GM23338 (cell line): ENCODE results near the gene PCBP2. TPM values are rescaled to one million over a fixed set of nuclear protein-coding genes. Genes with fewer than 3 reads are reported as not detected.

ENCODE experiments used
- ATAC-seq: fragments of 200-7000 bp; cut with Tn5 transposase; 3 replicates; pipeline ENCODE4 v1.9.1; 2020
- DNase-seq: peaks from one replicate; pipeline ENCODE4 v3.0.0-alpha.2; 2015; ENCODE audit warnings: low spot score
- H2AFZ ChIP-seq: fragments of 200-600 bp; sonication (generic); 2 replicates; pipeline ENCODE4 v1.8.0; 2016; ENCODE audit warnings: antibody characterized with exemption, mild to moderate bottlenecking, moderate library complexity
- H3F3A ChIP-seq: fragments of 200-600 bp; sonication (generic); replicated peaks from 2 replicates; pipeline ENCODE4 v1.8.0; 2017; ENCODE audit warnings: antibody characterized with exemption, mixed run types, low read depth
- H3K27ac ChIP-seq: fragments of 200-600 bp; sonication (generic); 2 replicates; pipeline ENCODE4 v1.6.1; 2016; ENCODE audit warnings: low read depth
- H3K27me3 ChIP-seq: fragments of 200-600 bp; sonication (generic); 2 replicates; pipeline ENCODE4 v1.8.0; 2016; ENCODE audit warnings: mild to moderate bottlenecking, mixed run types, moderate library complexity; ENCODE audit not compliant: insufficient read depth
- H3K36me3 ChIP-seq: fragments of 200-600 bp; sonication (generic); 2 replicates; pipeline ENCODE4 v1.8.0; 2016; ENCODE audit warnings: mild to moderate bottlenecking; ENCODE audit not compliant: insufficient read depth
- H3K4me1 ChIP-seq: fragments of 200-600 bp; sonication (generic); 2 replicates; pipeline ENCODE4 v1.8.0; 2016; ENCODE audit warnings: mild to moderate bottlenecking, moderate library complexity; ENCODE audit not compliant: insufficient read depth
- H3K4me2 ChIP-seq: fragments of 200-600 bp; sonication (generic); 2 replicates; pipeline ENCODE4 v1.7.1; 2017; ENCODE audit warnings: mixed run types
- H3K4me3 ChIP-seq: fragments of 200-600 bp; sonication (generic); 2 replicates; pipeline ENCODE4 v1.6.1; 2016; ENCODE audit warnings: mixed run types
- H3K79me2 ChIP-seq: fragments of 200-600 bp; sonication (generic); replicated peaks from 2 replicates; pipeline ENCODE4 v1.8.0; 2017; ENCODE audit warnings: mild to moderate bottlenecking; ENCODE audit not compliant: insufficient read depth
- H3K9me2 ChIP-seq: fragments of 200-600 bp; sonication (generic); 2 replicates; pipeline ENCODE4 v1.8.0; 2017; ENCODE audit not compliant: insufficient read depth
- H4K20me1 ChIP-seq: fragments of 200-600 bp; sonication (generic); replicated peaks from 2 replicates; pipeline ENCODE4 v1.8.0; 2017; ENCODE audit warnings: mild to moderate bottlenecking; ENCODE audit not compliant: insufficient read depth
- H3K27ac Mint-ChIP-seq: 2 replicates; pipeline ENCODE4 v1.8.0; 2020; ENCODE audit warnings: inconsistent platforms, mild to moderate bottlenecking, moderate library complexity, mixed read lengths
- H3K27me3 Mint-ChIP-seq: 3 replicates; pipeline ENCODE4 v1.8.0; 2022; ENCODE audit warnings: low read depth, mild to moderate bottlenecking, moderate library complexity, mixed read lengths, inconsistent platforms; ENCODE audit not compliant: insufficient read depth, poor library complexity
- H3K36me3 Mint-ChIP-seq: 3 replicates; pipeline ENCODE4 v1.8.0; 2021; ENCODE audit warnings: low read depth, mild to moderate bottlenecking, inconsistent platforms, moderate library complexity, mixed read lengths
- H3K4me1 Mint-ChIP-seq: 3 replicates; pipeline ENCODE4 v1.8.0; 2020; ENCODE audit warnings: mild to moderate bottlenecking, inconsistent platforms, mixed read lengths
- H3K4me3 Mint-ChIP-seq: 3 replicates; pipeline ENCODE4 v1.8.0; 2021; ENCODE audit warnings: moderate library complexity, mild to moderate bottlenecking, inconsistent platforms, mixed read lengths
- H3K9me3 Mint-ChIP-seq: 3 replicates; pipeline ENCODE4 v1.8.0; 2020; ENCODE audit warnings: moderate library complexity, mild to moderate bottlenecking, inconsistent platforms, mixed read lengths
- CREB1 ChIP-seq: fragments of 250-450 bp; sonication (Bioruptor Pico); IDR thresholded peaks from 2 replicates; pipeline ENCODE4 v1.5.0; 2020; ENCODE audit warnings: low read depth, mild to moderate bottlenecking, moderate library complexity
- EZH2 ChIP-seq: fragments of 200-600 bp; sonication (generic); IDR thresholded peaks from one replicate; pipeline ENCODE4 v1.8.0; 2017; ENCODE audit warnings: antibody characterized with exemption, mild to moderate bottlenecking, low read depth; ENCODE audit not compliant: unreplicated experiment
- EZH2phosphoT487 ChIP-seq: fragments of 200-600 bp; sonication (generic); IDR thresholded peaks from one replicate; pipeline ENCODE4 v1.8.1; 2018; ENCODE audit warnings: antibody characterized with exemption; ENCODE audit not compliant: unreplicated experiment
- JUNB ChIP-seq: IDR thresholded peaks from one replicate; pipeline ENCODE4 v1.6.1; 2016; ENCODE audit warnings: antibody characterized with exemption; ENCODE audit not compliant: unreplicated experiment
- NANOG ChIP-seq: IDR thresholded peaks from 2 replicates; pipeline ENCODE4 v1.6.1; 2016; ENCODE audit warnings: antibody characterized with exemption, borderline replicate concordance
- POLR2AphosphoS5 ChIP-seq: IDR thresholded peaks from 2 replicates; pipeline ENCODE4 v1.6.1; 2016; ENCODE audit warnings: antibody characterized with exemption, low read depth
- REST ChIP-seq: IDR thresholded peaks from one replicate; pipeline ENCODE4 v1.6.1; 2018; ENCODE audit warnings: antibody characterized with exemption; ENCODE audit not compliant: unreplicated experiment
- STAT1 ChIP-seq: IDR thresholded peaks from one replicate; pipeline ENCODE4 v1.6.1; 2016; ENCODE audit warnings: antibody characterized with exemption; ENCODE audit not compliant: unreplicated experiment
- ZNF114 ChIP-seq: fragments of 250-450 bp; sonication (Bioruptor Pico); IDR thresholded peaks from 2 replicates; pipeline ENCODE4 v1.5.0; 2020; ENCODE audit warnings: mild to moderate bottlenecking, moderate library complexity
- ZNF331 ChIP-seq: fragments of 250-450 bp; sonication (Bioruptor Pico); IDR thresholded peaks from 2 replicates; pipeline ENCODE4 v1.5.0; 2020; ENCODE audit warnings: low read depth, mild to moderate bottlenecking, moderate library complexity
- ZNF462 ChIP-seq: fragments of 250-450 bp; sonication (Bioruptor Pico); IDR thresholded peaks from 2 replicates; pipeline ENCODE4 v1.5.0; 2020; ENCODE audit warnings: mild to moderate bottlenecking, moderate library complexity
- polyA plus RNA-seq: library from polyadenylated mRNA; unstranded; fragments of >200 nt; fragmentation: Nextera tagmentation; extraction: Ambion mirVana; gene quantifications from 2 replicates; pipeline ENCODE4 v1.2.1, GENCODE V29; 2016
- total RNA-seq: library from RNA; depleted of rRNA; stranded (reverse); fragments of >200 nt; shearing (Covaris generic); gene quantifications from 2 replicates; pipeline ENCODE4 v1.2.3, GENCODE V29; 2014
- TF ChIP-seq, protein P1 (sequence below), 2 experiments: fragments of 200-600 bp in 1 of 2; sonication (generic) in 1 of 2; conservative IDR thresholded peaks; 2 replicates each; pipeline versions ENCODE4 v1.5.1 to v1.6.1; 2016 to 2017; ENCODE audit warnings: antibody characterized with exemption in 2 of 2, low read depth in 2 of 2, mild to moderate bottlenecking in 2 of 2, moderate library complexity in 1 of 2
- TF ChIP-seq, protein P2 (sequence below): IDR thresholded peaks from 2 replicates; pipeline ENCODE4 v1.6.1; 2016; ENCODE audit warnings: antibody characterized with exemption

Gene PCBP2
- total and polyA plus RNA-seq, 2 experiments from 2014 or later: 397 to 676 TPM

DNA sequence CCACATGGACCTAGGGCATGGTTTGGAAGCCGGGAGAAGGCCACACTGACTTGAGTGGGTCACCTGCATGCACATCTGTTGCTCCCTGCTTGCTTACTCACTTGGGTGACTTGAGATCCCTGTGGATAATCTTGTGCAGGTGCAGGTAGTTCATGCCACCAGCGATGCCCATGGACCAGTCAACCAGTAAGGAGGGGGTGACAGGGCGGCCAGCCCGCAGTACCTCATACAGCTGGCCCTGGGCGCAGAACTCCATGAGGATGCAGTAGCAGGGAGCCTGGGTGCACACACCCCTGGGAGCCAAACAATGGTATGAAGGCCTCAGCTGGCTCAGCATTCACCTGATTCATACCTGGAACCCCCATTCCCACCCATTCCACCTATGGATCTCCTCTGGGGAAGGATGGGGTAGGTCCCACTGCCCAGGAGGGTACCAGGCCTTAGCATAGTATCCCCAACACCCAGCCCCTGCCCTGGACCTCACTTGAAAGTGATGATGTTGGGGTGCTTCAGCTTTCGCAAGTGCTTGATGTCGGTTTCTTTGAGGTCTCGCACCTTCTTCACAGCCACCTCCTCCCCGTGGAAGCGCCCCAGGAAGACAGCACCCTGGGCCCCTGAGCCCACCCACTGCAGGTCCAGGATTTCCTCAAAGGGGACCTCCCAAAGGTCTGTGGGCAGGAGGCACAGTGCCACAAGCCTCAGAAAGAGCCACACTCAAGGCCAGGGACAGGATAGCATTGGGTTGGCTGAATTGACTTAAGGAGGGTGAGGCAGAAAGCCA, 34.2 kb downstream of the PCBP2 start:
- Mint-ChIP-seq H3K36me3 (peaks cover 53% of the 10 kb centered on the region), H3K4me3 (no peak overlapping the region), H3K4me1 (peaks cover 12% of the 10 kb centered on the region), H3K27me3 (peaks cover 34% of the 10 kb centered on the region), H3K9me3 (no peaks in the 10 kb centered on the region; the same call in 2 of the 3 replicates), H3K27ac (no peak overlapping the region; the same call in 1 of the 2 replicates)
- Histone ChIP-seq H3K4me3 (no peak overlapping the region), H3K79me2 (no peaks in the 10 kb centered on the region; the same call in 1 of the 2 replicates), H3K4me1 (no peaks in the 10 kb centered on the region; the same call in 1 of the 2 replicates), H3K36me3 (peaks cover 4% of the 10 kb centered on the region; the same call in 1 of the 2 replicates), H3K9me2 (no peaks in the 10 kb centered on the region), H2AFZ (no peak overlapping the region), H3K27me3 (no peaks in the 10 kb centered on the region), H3F3A (peaks cover 18% of the 10 kb centered on the region), H3K27ac (no peak overlapping the region), H4K20me1 (peaks cover 33% of the 10 kb centered on the region), H3K4me2 (no peak overlapping the region)
- no peak for DNase-seq
- no peak for ATAC-seq
- TF ChIP-seq ZNF114 (CRISPR knock-in tag) (no peak), NANOG (no peak), ZNF331 (CRISPR knock-in tag) (no peak), REST (no peak), ZNF462 (CRISPR knock-in tag) (no peak), STAT1 (no peak), EZH2 (no peak), CREB1 (CRISPR knock-in tag) (no peak), POLR2AphosphoS5 (no peak), EZH2phosphoT487 (no peak), JUNB (no peak)
- TF ChIP-seq, protein P1, sequence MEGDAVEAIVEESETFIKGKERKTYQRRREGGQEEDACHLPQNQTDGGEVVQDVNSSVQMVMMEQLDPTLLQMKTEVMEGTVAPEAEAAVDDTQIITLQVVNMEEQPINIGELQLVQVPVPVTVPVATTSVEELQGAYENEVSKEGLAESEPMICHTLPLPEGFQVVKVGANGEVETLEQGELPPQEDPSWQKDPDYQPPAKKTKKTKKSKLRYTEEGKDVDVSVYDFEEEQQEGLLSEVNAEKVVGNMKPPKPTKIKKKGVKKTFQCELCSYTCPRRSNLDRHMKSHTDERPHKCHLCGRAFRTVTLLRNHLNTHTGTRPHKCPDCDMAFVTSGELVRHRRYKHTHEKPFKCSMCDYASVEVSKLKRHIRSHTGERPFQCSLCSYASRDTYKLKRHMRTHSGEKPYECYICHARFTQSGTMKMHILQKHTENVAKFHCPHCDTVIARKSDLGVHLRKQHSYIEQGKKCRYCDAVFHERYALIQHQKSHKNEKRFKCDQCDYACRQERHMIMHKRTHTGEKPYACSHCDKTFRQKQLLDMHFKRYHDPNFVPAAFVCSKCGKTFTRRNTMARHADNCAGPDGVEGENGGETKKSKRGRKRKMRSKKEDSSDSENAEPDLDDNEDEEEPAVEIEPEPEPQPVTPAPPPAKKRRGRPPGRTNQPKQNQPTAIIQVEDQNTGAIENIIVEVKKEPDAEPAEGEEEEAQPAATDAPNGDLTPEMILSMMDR (conservative IDR thresholded peaks at IDR 0.05; ENCODE audit: low read depth in 2 of 2): no peak
- TF ChIP-seq, protein P2, sequence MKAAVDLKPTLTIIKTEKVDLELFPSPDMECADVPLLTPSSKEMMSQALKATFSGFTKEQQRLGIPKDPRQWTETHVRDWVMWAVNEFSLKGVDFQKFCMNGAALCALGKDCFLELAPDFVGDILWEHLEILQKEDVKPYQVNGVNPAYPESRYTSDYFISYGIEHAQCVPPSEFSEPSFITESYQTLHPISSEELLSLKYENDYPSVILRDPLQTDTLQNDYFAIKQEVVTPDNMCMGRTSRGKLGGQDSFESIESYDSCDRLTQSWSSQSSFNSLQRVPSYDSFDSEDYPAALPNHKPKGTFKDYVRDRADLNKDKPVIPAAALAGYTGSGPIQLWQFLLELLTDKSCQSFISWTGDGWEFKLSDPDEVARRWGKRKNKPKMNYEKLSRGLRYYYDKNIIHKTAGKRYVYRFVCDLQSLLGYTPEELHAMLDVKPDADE: no peak
